ENCODE data around the gene UNC13A. TPM values are rescaled to one million over a fixed set of nuclear protein-coding genes. Genes with fewer than 3 reads are reported as not detected.

Gene UNC13A
- total and polyA plus RNA-seq, 2 of the 13 experiments (the other 11 are each of a cell fraction or from before 2014, with no cell fraction given) = 0.11 to 0.45 TPM

DNA sequence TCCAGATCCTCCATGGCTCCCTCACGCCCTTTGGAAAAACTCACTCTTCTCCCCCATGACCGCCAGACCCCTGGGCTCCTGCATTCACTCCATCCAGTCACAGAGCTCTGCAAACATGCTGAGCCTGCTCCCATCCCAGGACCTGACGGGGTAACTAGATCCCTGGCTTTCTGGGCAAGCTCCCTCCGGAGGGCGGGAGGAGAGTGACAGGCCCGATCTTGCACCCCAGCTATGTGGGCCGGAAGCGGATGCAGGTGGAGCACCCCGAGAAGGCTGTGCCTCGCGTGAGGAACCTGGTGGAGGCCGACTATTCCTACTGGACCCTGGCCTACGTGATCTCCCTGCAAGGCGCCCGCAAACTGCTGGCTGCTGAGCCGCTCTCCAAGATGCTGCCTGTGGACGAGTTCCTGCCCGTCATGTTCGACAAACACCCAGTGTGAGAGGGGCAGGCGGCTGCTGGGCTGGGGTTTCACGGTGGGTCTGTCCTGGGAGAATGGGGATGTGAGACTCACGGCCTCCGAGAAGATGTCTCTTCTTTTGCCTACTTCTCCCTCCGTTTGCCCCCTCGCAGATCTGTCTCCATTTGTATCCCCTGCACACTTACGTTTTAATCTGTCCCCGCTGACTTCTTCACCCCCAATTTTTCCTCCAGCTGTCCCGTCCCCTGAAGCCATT is 107.5 kb downstream of the UNC13A start:
- DNase-seq (ENCODE audit: low spot score) (no peak), FAIRE-seq (no peak), ATAC-seq (no peak; the same call in 2 of the 3 replicates)
- Histone ChIP-seq H3K9ac (ENCODE audit: insufficient read depth, low read depth, low read length) (no peak overlapping the region), H3K4me2 (ENCODE audit: low read depth, low read length) (no peak overlapping the region), H3K79me2 (ENCODE audit: insufficient read depth, low read length) (no peaks in the 10 kb centered on the region), H3K27ac (ENCODE audit: extremely low read length, insufficient read depth, low read length) (no peak overlapping the region), H3K36me3 (replicated peaks in 1 of 2; ENCODE audit: control insufficient read depth in 1 of 2, insufficient read depth in 2 of 2, low read length in 2 of 2) (peaks cover 13 to 41% of the 10 kb centered on the region in 2 experiments), H3K4me3 (replicated peaks in 1 of 3; ENCODE audit: insufficient read depth in 1 of 3, low read depth in 2 of 3, low read length in 3 of 3) (no peak overlapping the region), H4K20me1 (ENCODE audit: insufficient read depth, low read length) (0 out of 2 replicates have a peak, but pooled peaks cover 2% of the 10 kb centered on the region), H2AFZ (ENCODE audit: low read length) (no peak overlapping the region), H3K9me3 (ENCODE audit: low read length) (no peaks in the 10 kb centered on the region), H3K27me3 (ENCODE audit: control insufficient read depth in 1 of 2, insufficient read depth in 2 of 2, low read length in 2 of 2) (no peaks in the 10 kb centered on the region), H3K4me1 (ENCODE audit: insufficient read depth, low read length) (no peaks in the 10 kb centered on the region)
- in situ Hi-C loops (cut with HindIII; ENCODE audit: extremely low pct_ligation_motif_present, low pct_unique_long_range_greater_than_20kb) (no loop called here), intact Hi-C loops (cut with micrococcal nuclease; ENCODE audit: unreplicated experiment) (no loop called here)
- BruUV-seq (replicated peaks) = no TSS peak
- TF ChIP-seq SUZ12 (IDR thresholded peaks at IDR 0.05; ENCODE audit: low read depth, low read length) = no peak
- TF ChIP-seq ZNF496 (CRISPR knock-in tag; IDR thresholded peaks at IDR 0.05; ENCODE audit: insufficient replicate concordance) = no peak
- no peak for TF ChIP-seq NFKBIZ (CRISPR knock-in tag; IDR thresholded peaks at IDR 0.05)
- TF ChIP-seq, protein P1, sequence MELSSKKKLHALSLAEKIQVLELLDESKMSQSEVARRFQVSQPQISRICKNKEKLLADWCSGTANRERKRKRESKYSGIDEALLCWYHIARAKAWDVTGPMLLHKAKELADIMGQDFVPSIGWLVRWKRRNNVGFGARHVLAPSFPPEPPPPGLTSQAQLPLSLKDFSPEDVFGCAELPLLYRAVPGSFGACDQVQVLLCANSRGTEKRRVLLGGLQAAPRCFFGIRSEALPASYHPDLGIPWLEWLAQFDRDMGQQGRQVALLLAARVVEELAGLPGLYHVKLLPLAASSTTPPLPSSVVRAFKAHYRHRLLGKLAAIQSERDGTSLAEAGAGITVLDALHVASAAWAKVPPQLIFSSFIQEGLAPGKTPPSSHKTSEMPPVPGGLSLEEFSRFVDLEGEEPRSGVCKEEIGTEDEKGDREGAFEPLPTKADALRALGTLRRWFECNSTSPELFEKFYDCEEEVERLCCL (CRISPR knock-in tag; IDR thresholded peaks at IDR 0.05; ENCODE audit: borderline replicate concordance) = no peak
- ChIA-PET POLR2A (no interaction called here), CTCF (ENCODE audit: low intra/inter-chr PET ratio, low total read pairs) (no interaction called here)
- WGBS (ENCODE audit: low lambda C conversion rate) = 96% methylated on average over 18 of the region's 28 CpGs

DNA sequence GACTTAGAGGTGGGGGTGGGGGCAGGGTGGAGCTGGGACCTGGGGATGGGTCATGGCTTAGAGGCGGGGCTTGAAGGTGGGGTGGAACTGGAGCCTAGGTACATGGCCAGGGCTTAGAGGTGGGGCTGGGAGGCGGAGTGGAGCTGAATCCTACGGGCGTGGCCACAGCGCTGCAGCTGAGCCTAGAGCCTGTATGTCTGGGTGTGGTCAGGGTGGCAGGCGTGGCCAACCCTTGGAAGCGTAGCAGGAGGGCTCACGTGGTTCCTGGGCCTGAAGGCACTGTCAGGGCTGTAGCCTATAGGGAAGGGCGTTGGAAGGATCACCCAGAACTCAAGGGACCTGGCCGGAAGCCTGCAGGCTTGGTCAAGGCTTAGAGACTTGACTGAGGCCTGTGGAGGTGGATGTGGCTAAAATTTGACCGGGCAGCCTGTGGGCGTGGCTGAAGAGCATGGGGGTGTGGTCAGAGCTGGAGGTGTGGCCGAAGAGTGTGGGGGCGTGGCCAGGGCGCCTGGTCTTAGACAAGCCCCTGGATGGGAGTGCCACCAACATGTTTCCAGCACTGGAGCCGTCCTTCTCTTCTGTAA is 108.4 kb downstream of the UNC13A start:
- H3K9me3 ChIP-seq (ENCODE audit: low read length) = no peaks in the 10 kb centered on the region
- no peaks in the 10 kb centered on the region for H3K4me1 ChIP-seq (ENCODE audit: insufficient read depth, low read length)
- TF ChIP-seq ZNF124 (CRISPR knock-in tag; IDR thresholded peaks at IDR 0.05) (no peak), ZNF841 (CRISPR knock-in tag; IDR thresholded peaks at IDR 0.05; ENCODE audit: borderline replicate concordance) (no peak), ZNF83 (CRISPR knock-in tag; IDR thresholded peaks at IDR 0.05; ENCODE audit: borderline replicate concordance) (no peak)
- TF ChIP-seq, protein P2, sequence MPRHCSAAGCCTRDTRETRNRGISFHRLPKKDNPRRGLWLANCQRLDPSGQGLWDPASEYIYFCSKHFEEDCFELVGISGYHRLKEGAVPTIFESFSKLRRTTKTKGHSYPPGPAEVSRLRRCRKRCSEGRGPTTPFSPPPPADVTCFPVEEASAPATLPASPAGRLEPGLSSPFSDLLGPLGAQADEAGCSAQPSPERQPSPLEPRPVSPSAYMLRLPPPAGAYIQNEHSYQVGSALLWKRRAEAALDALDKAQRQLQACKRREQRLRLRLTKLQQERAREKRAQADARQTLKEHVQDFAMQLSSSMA (CRISPR knock-in tag; IDR thresholded peaks at IDR 0.05) = no peak
- TF ChIP-seq, protein P3, sequence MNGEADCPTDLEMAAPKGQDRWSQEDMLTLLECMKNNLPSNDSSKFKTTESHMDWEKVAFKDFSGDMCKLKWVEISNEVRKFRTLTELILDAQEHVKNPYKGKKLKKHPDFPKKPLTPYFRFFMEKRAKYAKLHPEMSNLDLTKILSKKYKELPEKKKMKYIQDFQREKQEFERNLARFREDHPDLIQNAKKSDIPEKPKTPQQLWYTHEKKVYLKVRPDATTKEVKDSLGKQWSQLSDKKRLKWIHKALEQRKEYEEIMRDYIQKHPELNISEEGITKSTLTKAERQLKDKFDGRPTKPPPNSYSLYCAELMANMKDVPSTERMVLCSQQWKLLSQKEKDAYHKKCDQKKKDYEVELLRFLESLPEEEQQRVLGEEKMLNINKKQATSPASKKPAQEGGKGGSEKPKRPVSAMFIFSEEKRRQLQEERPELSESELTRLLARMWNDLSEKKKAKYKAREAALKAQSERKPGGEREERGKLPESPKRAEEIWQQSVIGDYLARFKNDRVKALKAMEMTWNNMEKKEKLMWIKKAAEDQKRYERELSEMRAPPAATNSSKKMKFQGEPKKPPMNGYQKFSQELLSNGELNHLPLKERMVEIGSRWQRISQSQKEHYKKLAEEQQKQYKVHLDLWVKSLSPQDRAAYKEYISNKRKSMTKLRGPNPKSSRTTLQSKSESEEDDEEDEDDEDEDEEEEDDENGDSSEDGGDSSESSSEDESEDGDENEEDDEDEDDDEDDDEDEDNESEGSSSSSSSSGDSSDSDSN (CRISPR knock-in tag; IDR thresholded peaks at IDR 0.05) = no peak
- H3K79me2 ChIP-seq (ENCODE audit: insufficient read depth, low read length) = no peaks in the 10 kb centered on the region
- FAIRE-seq (no peak), DNase-seq (ENCODE audit: low spot score) (no peak), ATAC-seq (peak; percentile 69)
- POLR2A ChIA-PET = no interaction called here
- no peak overlapping the region for H3K27ac ChIP-seq (ENCODE audit: extremely low read length, insufficient read depth, low read length)
- H3K36me3 ChIP-seq (replicated peaks in 1 of 2; ENCODE audit: control insufficient read depth in 1 of 2, insufficient read depth in 2 of 2, low read length in 2 of 2) = peaks cover 15 to 44% of the 10 kb centered on the region in 2 experiments
- H3K4me2 ChIP-seq (ENCODE audit: low read depth, low read length) = no peak overlapping the region
- CTCF ChIA-PET (ENCODE audit: low intra/inter-chr PET ratio, low total read pairs) = no interaction called here
- BruUV-seq (replicated peaks) = no TSS peak
- H3K9ac ChIP-seq (ENCODE audit: insufficient read depth, low read depth, low read length) = no peak overlapping the region
- in situ Hi-C loops (cut with HindIII; ENCODE audit: extremely low pct_ligation_motif_present, low pct_unique_long_range_greater_than_20kb) (loop anchor here (10.0 kb wide), 1 partner anchor 125 kb away; no protein-coding TSS in a partner anchor), intact Hi-C loops (cut with micrococcal nuclease; ENCODE audit: unreplicated experiment) (no loop called here)
- H3K4me3 ChIP-seq (replicated peaks in 1 of 3; ENCODE audit: insufficient read depth in 1 of 3, low read depth in 2 of 3, low read length in 3 of 3) = no peak overlapping the region
- 84% methylated on average over 16 of the region's 16 CpGs for WGBS (ENCODE audit: low lambda C conversion rate)
- H4K20me1 ChIP-seq (ENCODE audit: insufficient read depth, low read length) = peaks cover 2% of the 10 kb centered on the region; the same call in 1 of the 2 replicates
- no peaks in the 10 kb centered on the region for H3K27me3 ChIP-seq (ENCODE audit: control insufficient read depth in 1 of 2, insufficient read depth in 2 of 2, low read length in 2 of 2)
- H2AFZ ChIP-seq (ENCODE audit: low read length) = no peak overlapping the region

Data from HepG2 (cell line).